ENCODE results near the gene RTP5. TPM values are rescaled to one million over a fixed set of nuclear protein-coding genes. Genes with fewer than 3 reads are reported as not detected.
"Not testable (repeated sequence)": the region's sequence is repeated elsewhere in the genome, so short reads cannot be mapped to it uniquely, and the experiment has no call there.

The RTP5 gene
- total RNA-seq, 1 experiment from 2014 or later, result not detected

- no peak for DNase-seq (ENCODE audit: low read depth)
These were observed 32.9 kb downstream of the RTP5 start for GRCh38 chr2:241902357-241902991.

- no peak for DNase-seq (ENCODE audit: low read depth)
These were observed 33.8 kb downstream of the RTP5 start for GRCh38 chr2:241903121-241904010.

GRCh38 chr2:241904011-241904718 lies 34.6 kb downstream of the RTP5 start:
- DNase-seq (ENCODE audit: low read depth), result no peak

- no peak for DNase-seq (ENCODE audit: low read depth)
These were observed 35.5 kb downstream of the RTP5 start for GRCh38 chr2:241904791-241905710.

GRCh38 chr2:241905716-241906377 lies 36.3 kb downstream of the RTP5 start:
- DNase-seq (ENCODE audit: low read depth), result no peak

GRCh38 chr2:241906378-241906770 lies 36.8 kb downstream of the RTP5 start:
- DNase-seq (ENCODE audit: low read depth), result not testable (repeated sequence)

- no peak for DNase-seq (ENCODE audit: low read depth)
These were observed 37.5 kb downstream of the RTP5 start for GRCh38 chr2:241906826-241907570.

- DNase-seq (ENCODE audit: low read depth), result not testable (repeated sequence)
These were observed 38.3 kb downstream of the RTP5 start for GRCh38 chr2:241907831-241908230.

- no peak for DNase-seq (ENCODE audit: low read depth)
These were observed 39.3 kb downstream of the RTP5 start for GRCh38 chr2:241908686-241909420.

- DNase-seq (ENCODE audit: low read depth), result no peak
These were observed 40.2 kb downstream of the RTP5 start for GRCh38 chr2:241909769-241910168.

GRCh38 chr2:241910604-241911520 lies 41.3 kb downstream of the RTP5 start:
- DNase-seq (ENCODE audit: low read depth), result no peak

GRCh38 chr2:241911551-241911950 lies 42.0 kb downstream of the RTP5 start:
- DNase-seq (ENCODE audit: low read depth), result no peak

GRCh38 chr2:241912021-241912555 lies 42.6 kb downstream of the RTP5 start:
- DNase-seq (ENCODE audit: low read depth), result no peak

GRCh38 chr2:241913703-241914102 lies 44.2 kb downstream of the RTP5 start:
- no peak for DNase-seq (ENCODE audit: low read depth)

GRCh38 chr2:241914542-241914941 lies 45.0 kb downstream of the RTP5 start:
- DNase-seq (ENCODE audit: low read depth), result no peak

GRCh38 chr2:241921631-241922030 lies 52.1 kb downstream of the RTP5 start:
- DNase-seq (ENCODE audit: low read depth), result not testable (repeated sequence)

- DNase-seq (ENCODE audit: low read depth), result no peak
These were observed 52.9 kb downstream of the RTP5 start for GRCh38 chr2:241922411-241922810.

Data from Daoy (cell line).